AG04450 (cell line): ENCODE measurements around the gene CTXN1. TPM values are rescaled to one million over a fixed set of nuclear protein-coding genes. Genes with fewer than 3 reads are reported as not detected.
A peak's percentile ranks its signal among the peaks of the same experiment; 100 is the strongest.

ENCODE experiments used
- CTCF ChIA-PET: fragments of 300-600, 350-600 bp; formaldehyde crosslinking; extraction: SDS; loops from one replicate; lab custom pipeline; 2022; ENCODE audit warnings: antibody characterized with exemption, inconsistent platforms; lab: Charles Lee
- POLR2A ChIA-PET: fragments of 350-600 bp; formaldehyde crosslinking; extraction: SDS; loops from one replicate; lab custom pipeline; 2021; ENCODE audit warnings: antibody characterized with exemption, inconsistent platforms; lab: Yijun Ruan, JAX
- DNase-seq: peaks from one replicate; pipeline ENCODE4 v3.0.0-alpha.2; 2011; ENCODE audit warnings: low read depth, low spot score
- H3K27ac ChIP-seq: one replicate; pipeline ENCODE4 v1.5.1; 2012; ENCODE audit warnings: low read depth, low read length, control low read depth
- H3K27me3 ChIP-seq: one replicate; pipeline ENCODE4 v1.6.0; 2012; ENCODE audit warnings: low read length; ENCODE audit not compliant: control insufficient read depth, insufficient read depth
- H3K4me3 ChIP-seq: 2 replicates; pipeline ENCODE4 v1.5.1; 2011; ENCODE audit warnings: mild to moderate bottlenecking, low read depth, low read length, control low read depth
- H3K9me3 ChIP-seq: 2 replicates; pipeline ENCODE4 v1.5.1; 2012; ENCODE audit warnings: low read length; ENCODE audit not compliant: control insufficient read depth, insufficient read depth
- polyA plus RNA-seq: library from polyadenylated mRNA; depleted of rRNA; stranded (reverse); fragments of >200 nt; gene quantifications from 2 replicates; pipeline ENCODE4 v1.2.3, GENCODE V29; 2011
- TF ChIP-seq, protein P1 (sequence below): IDR thresholded peaks from 2 replicates; pipeline ENCODE4 v1.5.1; 2011; ENCODE audit warnings: low read depth, low read length, control low read depth, inconsistent platforms

The CTXN1 gene
- polyA plus RNA-seq, 1 experiment, result 0.95 TPM

DNA sequence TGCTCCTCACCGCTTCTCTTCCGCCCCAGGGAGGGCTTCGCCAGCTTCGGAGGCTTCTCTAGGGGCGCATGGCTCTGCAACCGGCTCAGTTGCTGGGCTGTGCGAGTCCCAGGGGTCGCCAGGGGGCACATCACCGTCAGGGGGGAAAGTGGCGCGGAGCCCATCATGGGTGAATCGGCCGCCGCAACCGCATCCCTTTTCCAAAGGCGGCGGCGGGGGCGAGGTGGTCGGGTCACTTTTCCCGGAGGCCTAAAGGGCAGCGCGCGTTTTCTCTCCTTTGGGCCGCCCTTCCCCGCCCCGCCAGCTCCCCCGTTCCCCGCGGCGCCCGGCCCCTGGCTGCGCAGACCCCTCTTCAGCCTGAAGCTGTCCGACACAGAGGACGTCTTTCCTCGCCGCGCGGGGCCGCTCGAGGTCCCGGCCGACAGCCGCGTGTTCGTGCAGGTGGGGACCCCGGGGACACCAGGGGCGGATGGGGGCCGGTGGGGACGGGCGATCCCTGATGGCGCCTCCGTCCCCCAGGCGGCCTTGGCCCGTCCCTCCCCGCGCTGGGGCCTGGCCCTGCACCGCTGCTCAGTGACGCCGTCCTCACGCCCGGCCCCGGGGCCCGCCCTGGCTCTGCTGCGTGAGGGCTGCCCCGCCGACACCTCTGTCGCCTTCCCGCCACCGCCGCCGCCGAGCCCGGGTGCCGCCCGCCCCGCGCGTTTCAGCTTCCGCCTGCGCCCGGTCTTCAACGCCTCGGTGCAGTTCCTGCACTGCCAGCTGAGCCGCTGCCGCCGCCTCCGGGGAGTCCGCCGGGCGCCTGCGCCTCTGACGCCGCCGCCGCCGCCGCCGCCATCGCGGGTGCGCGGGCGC, 9.6 kb downstream of the CTXN1 start:
- no peak for DNase-seq
- H3K27me3 ChIP-seq, result peaks cover 7% of the 10 kb centered on the region
- H3K9me3 ChIP-seq, result no peaks in the 10 kb centered on the region; the same call in 1 of the 2 replicates
- TF ChIP-seq, protein P1, sequence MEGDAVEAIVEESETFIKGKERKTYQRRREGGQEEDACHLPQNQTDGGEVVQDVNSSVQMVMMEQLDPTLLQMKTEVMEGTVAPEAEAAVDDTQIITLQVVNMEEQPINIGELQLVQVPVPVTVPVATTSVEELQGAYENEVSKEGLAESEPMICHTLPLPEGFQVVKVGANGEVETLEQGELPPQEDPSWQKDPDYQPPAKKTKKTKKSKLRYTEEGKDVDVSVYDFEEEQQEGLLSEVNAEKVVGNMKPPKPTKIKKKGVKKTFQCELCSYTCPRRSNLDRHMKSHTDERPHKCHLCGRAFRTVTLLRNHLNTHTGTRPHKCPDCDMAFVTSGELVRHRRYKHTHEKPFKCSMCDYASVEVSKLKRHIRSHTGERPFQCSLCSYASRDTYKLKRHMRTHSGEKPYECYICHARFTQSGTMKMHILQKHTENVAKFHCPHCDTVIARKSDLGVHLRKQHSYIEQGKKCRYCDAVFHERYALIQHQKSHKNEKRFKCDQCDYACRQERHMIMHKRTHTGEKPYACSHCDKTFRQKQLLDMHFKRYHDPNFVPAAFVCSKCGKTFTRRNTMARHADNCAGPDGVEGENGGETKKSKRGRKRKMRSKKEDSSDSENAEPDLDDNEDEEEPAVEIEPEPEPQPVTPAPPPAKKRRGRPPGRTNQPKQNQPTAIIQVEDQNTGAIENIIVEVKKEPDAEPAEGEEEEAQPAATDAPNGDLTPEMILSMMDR, result no peak
- ChIA-PET CTCF (interaction anchor here (0.5 to 1.6 kb wide), 5 partner anchors 8 to 48 kb away, joined by 3 to 5 read pairs (median 3); no protein-coding TSS in a partner anchor), POLR2A (interaction anchor here (1.0 to 3.9 kb wide), 2 partner anchors 13 to 23 kb away, joined by 8 to 16 read pairs; partner anchors contain the start of gene MAP2K7)
- peak overlapping the region; percentile 40 for H3K4me3 ChIP-seq
- no peak overlapping the region for H3K27ac ChIP-seq

DNA sequence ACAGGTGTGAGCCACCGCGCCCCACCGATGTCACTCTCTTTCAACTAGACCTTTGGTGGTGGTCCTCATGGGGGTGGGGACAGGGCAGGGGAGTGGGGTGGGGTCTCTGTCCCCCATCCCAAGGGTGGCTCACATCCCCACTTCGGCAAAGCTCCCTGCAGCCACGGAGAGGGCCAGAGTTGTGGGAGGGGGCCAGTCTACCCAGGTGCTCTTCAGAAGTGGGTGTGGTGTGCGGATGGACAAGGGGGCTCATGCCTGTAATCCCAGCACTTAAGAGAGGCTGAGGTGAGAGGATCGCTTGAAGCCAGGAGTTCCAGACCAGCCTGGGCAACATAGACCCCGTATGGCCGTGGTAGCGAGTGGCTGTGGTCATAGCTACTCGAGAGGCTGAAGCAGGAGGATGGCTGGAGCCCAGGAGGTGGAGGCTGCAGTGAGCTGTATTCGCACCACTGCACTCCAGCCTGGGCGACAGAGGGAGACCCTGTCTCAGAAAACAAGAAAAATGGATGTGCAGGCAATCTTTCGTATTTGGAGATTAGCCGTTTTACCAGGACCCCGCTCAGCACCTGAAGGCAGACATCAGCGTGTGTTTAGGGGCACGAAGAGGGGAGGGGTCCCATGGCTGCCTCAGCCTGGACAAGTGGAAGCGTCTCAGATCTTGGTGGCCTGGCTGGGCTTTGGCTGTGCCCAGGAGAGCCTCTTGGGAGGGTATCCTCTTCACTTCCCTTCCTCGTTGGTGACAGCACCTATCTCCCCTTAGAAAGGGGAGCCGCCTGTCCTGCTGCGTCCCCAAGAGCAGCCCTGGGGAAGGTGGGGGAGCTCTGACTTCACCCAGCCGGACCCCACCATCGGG, 10.5 kb downstream of the CTXN1 start:
- peaks cover 7% of the 10 kb centered on the region for H3K27me3 ChIP-seq
- H3K27ac ChIP-seq, result no peak overlapping the region
- DNase-seq, result no peak
- TF ChIP-seq, protein P1, result no peak; the same call in 1 of the 2 replicates
- ChIA-PET CTCF (interaction anchor here (0.5 to 1.0 kb wide), 4 partner anchors 8 to 47 kb away, joined by 3 read pairs; no protein-coding TSS in a partner anchor), POLR2A (interaction anchor here (0.6 to 3.9 kb wide), 3 partner anchors 12 to 22 kb away, joined by 6 to 16 read pairs (median 8); partner anchors contain the start of gene MAP2K7)
- H3K4me3 ChIP-seq, result peak overlapping the region; percentile 40
- no peaks in the 10 kb centered on the region; the same call in 1 of the 2 replicates for H3K9me3 ChIP-seq

DNA sequence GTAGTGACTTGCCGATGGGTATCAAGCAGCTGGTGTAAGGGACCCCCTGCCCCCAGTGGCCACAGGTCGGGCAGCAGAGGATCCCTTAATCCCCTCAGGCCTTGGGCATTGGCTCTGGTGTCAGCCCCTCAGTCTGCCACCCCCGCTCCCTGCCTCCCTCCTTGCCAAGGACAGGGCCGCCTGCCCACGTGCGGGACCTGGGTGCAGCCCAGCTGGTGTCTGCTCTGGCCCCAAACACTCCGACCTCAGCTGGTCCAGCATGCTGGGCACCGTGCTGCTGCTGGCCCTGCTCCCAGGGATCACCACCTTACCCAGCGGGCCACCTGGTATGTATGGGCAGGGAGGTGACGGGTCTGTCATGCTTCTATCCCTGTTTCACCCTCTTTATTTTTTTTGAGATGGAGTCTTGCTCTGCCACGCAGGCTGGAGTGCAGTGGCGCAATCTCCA, 11.3 kb downstream of the CTXN1 start, which contains the start of gene TGFBR3L:
Gene TGFBR3L, plus strand, starts transcription at position 233 of the 448 bp plus-strand sequence.
- ChIA-PET CTCF (no interaction called here), POLR2A (interaction anchor here (3.9 kb wide), 1 partner anchor 11 kb away, joined by 16 read pairs; the partner anchor contains the start of gene MAP2K7)
- H3K4me3 ChIP-seq, result no peak within 1 kb of the TSS
- no peak within 1 kb of the TSS for H3K27ac ChIP-seq
- TF ChIP-seq, protein P1, result no peak
- H3K9me3 ChIP-seq, result no peaks in the 10 kb centered on the region; the same call in 1 of the 2 replicates
- peaks cover 7% of the 10 kb centered on the region for H3K27me3 ChIP-seq
- no peak for DNase-seq

DNA sequence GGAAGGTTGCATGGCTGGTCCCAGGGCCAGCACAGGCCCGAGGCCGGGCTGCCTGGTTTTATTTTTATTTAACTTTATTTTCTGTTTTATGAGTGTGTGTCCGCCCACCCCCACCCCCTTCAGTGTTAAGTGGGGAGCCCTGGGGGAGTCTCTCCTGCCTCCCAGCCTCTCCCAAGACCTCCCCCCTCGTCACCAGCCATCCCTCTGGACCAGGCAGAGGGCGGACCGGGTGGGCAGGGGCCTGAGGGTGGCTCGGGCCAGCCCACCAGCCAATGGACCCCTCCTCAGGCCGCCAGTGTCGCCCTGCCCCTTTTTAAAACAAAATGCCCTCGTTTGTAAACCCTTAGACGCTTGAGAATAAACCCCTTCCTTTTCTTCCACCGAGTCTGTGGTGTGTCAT, 11.8 kb downstream of the CTXN1 start:
- Histone ChIP-seq H3K9me3 (no peaks in the 10 kb centered on the region; the same call in 1 of the 2 replicates), H3K27ac (no peak overlapping the region), H3K4me3 (no peak overlapping the region), H3K27me3 (peaks cover 7% of the 10 kb centered on the region)
- CTCF ChIA-PET, result no interaction called here
- TF ChIP-seq, protein P1, result no peak
- DNase-seq, result no peak
- POLR2A ChIA-PET, result interaction anchor here (3.9 kb wide), 1 partner anchor 11 kb away, joined by 16 read pairs; the partner anchor contains the start of gene MAP2K7
